ENCODE results near the gene COX17. TPM values are rescaled to one million over a fixed set of nuclear protein-coding genes. Genes with fewer than 3 reads are reported as not detected.

COX17 gene
- total and polyA plus RNA-seq, 9 of the 15 experiments (the other 6 are each of a cell fraction or from before 2014, with no cell fraction given), result 29.1 to 167 (median 60.6) TPM

GRCh38 chr3:119657887-119658702 lies 19.1 kb downstream of the COX17 start (continued):
- TF ChIP-seq ZHX1 (conservative IDR thresholded peaks at IDR 0.05; ENCODE audit: low read length) (no peak), ZNF253 (CRISPR knock-in tag; conservative IDR thresholded peaks at IDR 0.05) (no peak), CTBP1 (IDR thresholded peaks at IDR 0.05; ENCODE audit: borderline replicate concordance) (no peak)

- 15% methylated on average over 2 of the region's 2 CpGs for WGBS (ENCODE audit: insufficient coverage, low coverage, missing lambda C conversion rate)
- POLR2A ChIA-PET, result interaction anchor here (0.6 to 1.2 kb wide), 4 partner anchors 10 to 115 kb away, joined by 3 read pairs; no protein-coding TSS in a partner anchor
- H3K9me3 ChIP-seq (replicated peaks; ENCODE audit: control insufficient read depth, insufficient read depth, low read depth, low read length), result no peaks in the 10 kb centered on the region
- no peak for DNase-seq (ENCODE audit: extremely low read depth in 1 of 4, low spot score in 3 of 4)
- ATAC-seq, result no peak
- no peak overlapping the region for H3K9ac ChIP-seq (ENCODE audit: insufficient read depth in 1 of 2, low read depth in 2 of 2, low read length in 2 of 2)
- H2AFZ ChIP-seq (ENCODE audit: low read depth, low read length), result no peak overlapping the region
- no TSS peak for BruUV-seq (replicated peaks)
- no peak for FAIRE-seq
- no peak overlapping the region for H3K27ac ChIP-seq (ENCODE audit: extremely low read depth, low read depth, low read length)
- in situ Hi-C loops (cut with MboI), result no loop called here
- H4K20me1 ChIP-seq (replicated peaks; ENCODE audit: control insufficient read depth, insufficient read depth, low read length), result no peaks in the 10 kb centered on the region
- H3K4me3 ChIP-seq, result no peak overlapping the region
- H3K4me2 ChIP-seq (ENCODE audit: insufficient read depth, low read length), result no peak overlapping the region
- H3K36me3 ChIP-seq (ENCODE audit: control insufficient read depth, insufficient read depth, low read length), result no peaks in the 10 kb centered on the region
- H3K4me1 ChIP-seq (replicated peaks in 1 of 2; ENCODE audit: control insufficient read depth in 2 of 2, insufficient read depth in 2 of 2, low read length in 2 of 2), result peaks cover 0 to 10% of the 10 kb centered on the region in 2 experiments; a peak in 3 of 5 replicates
- intact Hi-C loops (cut with micrococcal nuclease), result no loop called here
- CTCF ChIA-PET (ENCODE audit: low intra/inter-chr PET ratio), result no interaction called here
- no peaks in the 10 kb centered on the region for H3K27me3 ChIP-seq (ENCODE audit: control insufficient read depth in 2 of 2, insufficient read depth in 2 of 2, low read length in 2 of 2)
- H3K9me1 ChIP-seq (ENCODE audit: control insufficient read depth, insufficient read depth, low read length), result no peaks in the 10 kb centered on the region
- H3K79me2 ChIP-seq (ENCODE audit: control insufficient read depth, insufficient read depth, low read length), result no peaks in the 10 kb centered on the region
- no peak for TF ChIP-seq SMARCB1 (IDR thresholded peaks at IDR 0.05; ENCODE audit: insufficient read length, low read depth)
- no peak for TF ChIP-seq PML (IDR thresholded peaks at IDR 0.05; ENCODE audit: low read length)
- TF ChIP-seq ZNF316 (IDR thresholded peaks at IDR 0.05), result no peak
- no peak for TF ChIP-seq PTRF (tag; IDR thresholded peaks at IDR 0.05)
- TF ChIP-seq DIDO1 (tag; IDR thresholded peaks at IDR 0.05; ENCODE audit: low read depth), result no peak
- no peak for TF ChIP-seq ZNF512 (tag; IDR thresholded peaks at IDR 0.05)
- TF ChIP-seq ZBTB49 (CRISPR knock-in tag; IDR thresholded peaks at IDR 0.05; ENCODE audit: borderline replicate concordance), result no peak
- no peak for TF ChIP-seq SAP30 (IDR thresholded peaks at IDR 0.05; ENCODE audit: borderline replicate concordance, insufficient read depth, low read depth, low read length, poor library complexity, severe bottlenecking)
- no peak for TF ChIP-seq GABPB1 (CRISPR knock-in tag; IDR thresholded peaks at IDR 0.05)
Measured at GRCh38 chr3:119653876-119654275, 23.3 kb downstream of the COX17 start.
